ENCODE results near the gene TBCEL. TPM values are rescaled to one million over a fixed set of nuclear protein-coding genes. Genes with fewer than 3 reads are reported as not detected.
A peak's percentile ranks its signal among the peaks of the same experiment; 100 is the strongest.

The TBCEL gene
- total RNA-seq, 4 donors from 2014 or later = 14.1 to 38.6 (median 16.4) TPM

DNA sequence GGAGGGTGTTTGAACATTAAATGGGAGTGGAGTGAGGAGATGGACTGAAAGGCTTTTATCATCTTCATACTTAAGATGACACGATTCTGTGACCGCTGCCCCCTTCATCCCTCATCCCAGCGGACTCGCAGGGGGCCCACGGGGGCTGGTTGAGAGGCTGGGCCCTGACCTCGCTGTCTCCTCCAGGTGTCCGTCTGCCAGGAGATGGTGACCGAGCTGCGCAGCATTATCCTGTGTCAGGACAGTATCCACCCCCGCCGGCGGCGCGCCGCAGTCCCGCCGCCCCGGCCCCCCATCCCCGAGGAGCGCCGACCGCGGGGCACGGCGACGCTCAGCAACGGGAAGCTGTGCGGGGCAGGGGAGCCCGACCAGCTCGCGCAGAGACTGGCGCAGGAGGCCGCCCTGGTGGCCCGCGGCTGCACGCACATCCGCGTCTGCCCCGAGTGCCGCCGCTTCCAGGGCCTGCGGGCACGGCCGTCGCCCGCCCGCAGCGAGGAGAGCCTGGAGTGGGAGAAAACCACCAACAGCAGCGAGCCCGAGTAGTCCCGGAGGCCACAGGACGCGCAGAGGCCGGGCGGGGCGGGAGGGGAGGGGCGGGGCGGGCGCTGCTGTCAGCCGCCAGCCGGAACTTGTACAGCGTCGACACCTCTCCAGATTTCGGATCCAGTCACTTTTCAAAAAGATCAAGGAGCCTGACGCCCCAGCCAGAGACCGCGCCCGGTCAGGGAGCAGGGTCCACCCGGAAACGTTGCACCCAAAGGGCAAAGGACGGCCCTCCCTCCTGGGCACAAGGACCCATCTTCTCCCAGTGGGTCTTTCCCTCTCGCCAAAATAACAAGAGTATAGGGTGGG lies 38.0 kb upstream of the TBCEL start:
- ATAC-seq (ENCODE audit: low FRiP score) (peak; percentile 83), DNase-seq (ENCODE audit: low spot score) (no peak)

GRCh38 chr11:120988603-120989002 lies 35.3 kb upstream of the TBCEL start:
- ATAC-seq (ENCODE audit: low FRiP score) = no peak
- TF ChIP-seq, protein P1, sequence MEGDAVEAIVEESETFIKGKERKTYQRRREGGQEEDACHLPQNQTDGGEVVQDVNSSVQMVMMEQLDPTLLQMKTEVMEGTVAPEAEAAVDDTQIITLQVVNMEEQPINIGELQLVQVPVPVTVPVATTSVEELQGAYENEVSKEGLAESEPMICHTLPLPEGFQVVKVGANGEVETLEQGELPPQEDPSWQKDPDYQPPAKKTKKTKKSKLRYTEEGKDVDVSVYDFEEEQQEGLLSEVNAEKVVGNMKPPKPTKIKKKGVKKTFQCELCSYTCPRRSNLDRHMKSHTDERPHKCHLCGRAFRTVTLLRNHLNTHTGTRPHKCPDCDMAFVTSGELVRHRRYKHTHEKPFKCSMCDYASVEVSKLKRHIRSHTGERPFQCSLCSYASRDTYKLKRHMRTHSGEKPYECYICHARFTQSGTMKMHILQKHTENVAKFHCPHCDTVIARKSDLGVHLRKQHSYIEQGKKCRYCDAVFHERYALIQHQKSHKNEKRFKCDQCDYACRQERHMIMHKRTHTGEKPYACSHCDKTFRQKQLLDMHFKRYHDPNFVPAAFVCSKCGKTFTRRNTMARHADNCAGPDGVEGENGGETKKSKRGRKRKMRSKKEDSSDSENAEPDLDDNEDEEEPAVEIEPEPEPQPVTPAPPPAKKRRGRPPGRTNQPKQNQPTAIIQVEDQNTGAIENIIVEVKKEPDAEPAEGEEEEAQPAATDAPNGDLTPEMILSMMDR (IDR thresholded peaks at IDR 0.05) = no peak
- no peak for DNase-seq (ENCODE audit: low spot score)

More for the DNA sequence above, 38.0 kb upstream of the TBCEL start:
- TF ChIP-seq, protein P1 (IDR thresholded peaks at IDR 0.05) = no peak

DNA sequence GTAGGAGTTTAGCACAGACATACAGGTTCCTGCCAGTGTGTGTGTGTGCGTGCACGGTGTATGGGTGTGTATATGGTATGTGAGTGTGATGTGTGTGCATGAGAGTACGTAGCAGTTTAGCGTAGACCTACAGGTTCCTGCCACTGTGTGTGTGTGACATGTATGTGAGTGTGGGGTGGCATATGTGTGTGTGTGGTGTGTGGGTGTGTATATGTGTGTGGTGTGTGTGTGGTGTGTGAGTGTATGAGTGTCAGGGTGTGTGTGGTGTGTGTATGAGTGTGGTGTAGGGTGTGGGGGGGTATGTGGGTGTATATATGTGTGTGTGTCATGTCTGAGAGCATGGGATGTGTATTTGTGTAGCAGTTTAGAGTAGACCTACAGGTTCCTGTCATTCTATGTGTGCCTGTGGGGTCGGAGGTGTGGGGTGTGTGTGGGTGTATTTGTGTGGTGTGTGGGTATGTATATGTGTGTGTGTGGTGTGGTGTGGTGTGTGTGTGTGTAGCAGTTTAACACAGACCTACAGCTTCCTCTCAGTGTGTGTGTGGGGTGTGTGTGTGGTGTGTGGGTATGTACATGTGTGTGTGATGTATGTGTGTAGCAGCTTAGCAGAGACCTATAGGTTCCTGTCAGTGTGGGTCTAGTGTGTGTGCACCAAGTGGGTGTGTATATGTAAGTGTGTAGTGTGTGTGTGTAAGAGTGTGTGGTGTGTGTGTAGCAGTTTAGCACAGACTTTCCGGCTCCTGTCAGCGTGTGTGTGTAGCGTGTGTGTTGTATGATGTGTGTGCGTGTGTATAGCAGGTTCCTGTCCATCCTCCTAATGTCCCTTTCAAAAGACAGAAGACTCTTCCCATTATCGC lies 31.8 kb upstream of the TBCEL start:
- TF ChIP-seq, protein P1 (IDR thresholded peaks at IDR 0.05) = no peak
- ATAC-seq (ENCODE audit: low FRiP score) (no peak), DNase-seq (ENCODE audit: low spot score) (no peak)

DNA sequence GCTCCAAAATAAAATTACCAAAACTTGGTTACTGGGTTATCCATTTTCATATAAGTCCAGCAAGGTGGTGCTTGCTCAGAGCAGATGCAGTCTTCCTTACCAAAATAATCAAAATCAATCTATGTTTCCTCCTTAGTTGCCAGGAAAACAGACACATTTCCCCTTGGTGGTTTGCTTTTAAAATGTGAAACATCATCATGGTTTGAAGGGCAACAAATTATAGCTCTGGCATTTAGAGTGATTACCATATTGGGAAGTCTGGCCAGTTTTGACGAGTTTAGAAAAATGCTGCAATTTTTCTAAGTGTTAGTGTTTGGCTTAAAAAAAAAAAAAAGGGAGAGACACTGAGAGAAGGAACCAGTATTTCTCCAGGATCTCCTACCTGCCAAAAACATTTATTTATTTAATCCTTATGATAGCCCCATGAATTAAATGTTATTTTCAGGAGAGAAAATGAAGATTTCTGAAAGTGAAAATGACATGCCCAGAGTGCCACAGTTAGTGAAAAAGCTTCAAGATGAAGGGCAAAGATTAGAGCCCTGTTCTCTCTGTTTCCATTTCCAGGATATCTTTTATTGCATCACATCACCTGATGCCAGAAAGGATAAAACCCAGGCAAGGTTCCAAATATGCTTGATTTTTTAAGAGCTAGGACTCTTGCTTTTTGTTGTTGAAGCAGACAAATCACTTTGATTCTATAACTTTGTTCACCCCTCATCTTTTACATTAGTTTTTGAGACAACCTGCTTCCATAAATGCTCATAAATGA lies 29.6 kb upstream of the TBCEL start:
- DNase-seq (ENCODE audit: low spot score) = no peak
- TF ChIP-seq, protein P1 (IDR thresholded peaks at IDR 0.05) = no peak
- no peak for ATAC-seq (ENCODE audit: low FRiP score)

- DNase-seq (ENCODE audit: low spot score) (no peak), ATAC-seq (ENCODE audit: low FRiP score) (no peak)
- TF ChIP-seq, protein P1 (IDR thresholded peaks at IDR 0.05) = no peak
Measured at GRCh38 chr11:120995184-120995583, 28.7 kb upstream of the TBCEL start.

DNA sequence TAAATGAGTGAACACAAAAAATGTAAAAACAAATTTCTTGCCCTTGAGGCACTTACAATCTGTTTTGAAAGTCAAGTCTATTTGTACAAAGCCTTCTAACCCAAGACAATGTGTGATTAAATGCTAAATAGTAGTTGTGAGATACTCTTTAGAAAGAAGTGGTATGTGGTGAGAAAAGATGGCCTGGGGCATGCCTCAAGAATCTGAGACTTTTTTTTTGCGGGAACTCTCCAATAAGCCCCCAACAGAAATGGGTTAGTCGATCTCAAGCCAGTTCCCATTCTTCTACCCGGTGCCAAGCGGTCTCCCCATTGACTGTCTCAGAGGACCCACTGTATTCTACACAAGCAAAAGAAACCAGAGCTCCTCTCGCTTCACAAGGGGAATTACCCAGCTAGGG lies 26.9 kb upstream of the TBCEL start:
- no peak for ATAC-seq (ENCODE audit: low FRiP score)
- TF ChIP-seq, protein P1 (IDR thresholded peaks at IDR 0.05) = no peak
- no peak for DNase-seq (ENCODE audit: low spot score)

Measured in omental fat pad (tissue), 4 donors.